Left lung (tissue), 10 donors: ENCODE measurements around the gene DKKL1. TPM values are rescaled to one million over a fixed set of nuclear protein-coding genes. Genes with fewer than 3 reads are reported as not detected.
A peak's percentile ranks its signal among the peaks of the same experiment; 100 is the strongest.

ENCODE experiments used
- ATAC-seq: fragments of 200-7000 bp; cut with Tn5 transposase; one replicate; pipeline ENCODE4 v1.9.1; 2020; ENCODE audit warnings: moderate library complexity
- DNase-seq, 4 donors: peaks; one replicate each; pipeline ENCODE4 v3.0.0-alpha.2; 2013 to 2020
- H3K27ac ChIP-seq, 2 donors: fragments of 200-600 bp; sonication (generic) in 1 of 2; one replicate each; pipeline versions ENCODE4 v1.5.0 to v1.8.0; 2020 to 2021
- H3K27me3 ChIP-seq, 2 donors: fragments of 200-600 bp; sonication (generic) in 1 of 2; one replicate each; pipeline versions ENCODE4 v1.5.0 to v1.8.0; 2020 to 2021
- H3K36me3 ChIP-seq, 2 donors: fragments of 200-600 bp; sonication (generic) in 1 of 2; one replicate each; pipeline versions ENCODE4 v1.5.0 to v1.8.0; 2020 to 2021
- H3K4me1 ChIP-seq, 2 donors: fragments of 200-600 bp; one replicate each; pipeline ENCODE4 v1.8.0; 2021
- H3K4me3 ChIP-seq, 2 donors: fragments of 200-600 bp; sonication (generic) in 1 of 2; one replicate each; pipeline versions ENCODE4 v1.5.0 to v1.8.0; 2020 to 2021; ENCODE audit warnings: mild to moderate bottlenecking in 1 of 2
- H3K9me3 ChIP-seq, 2 donors: fragments of 200-600 bp; sonication (generic) in 1 of 2; one replicate each; pipeline versions ENCODE4 v1.5.0 to v1.8.0; 2020 to 2021
- CTCF ChIP-seq, 2 donors: fragments of 200-600 bp; sonication (generic) in 1 of 2; IDR thresholded peaks; one replicate each; pipeline versions ENCODE4 v1.5.0 to v1.8.0; 2021; ENCODE audit warnings: antibody characterized with exemption in 2 of 2
- intact Hi-C, 2 donors: fragments of 100-400 bp; cut with DNase I; formaldehyde crosslinking; loops; one replicate each; pipeline versions ENCODE4 v1.11.2 to v1.14.2; 2022
- polyA plus RNA-seq, 6 donors: library from polyadenylated mRNA; unstranded; fragments of 120-200 nt; gene quantifications; one replicate each; pipeline ENCODE4 v1.2.1, GENCODE V29; 2013; ENCODE audit not compliant: insufficient read length in 6 of 6
- total RNA-seq, 2 donors: library from RNA; stranded (reverse); fragmentation: NEBNext Ultra II Directional; extraction: Animal tissue kit (Norgen Biotek cat#: 25700); gene quantifications; one replicate each; pipeline ENCODE4 v1.2.1, GENCODE V29; 2021
- donor health status: DM: no; HTN: yes; CAD: no.
- donor health status: DM: no; HTN: no; CAD: no.

Gene DKKL1
- total and polyA plus RNA-seq, 8 donors, result 1.0 to 5.5 (median 4.2) TPM; not detected in 1

- H3K4me3 ChIP-seq, result peak overlapping the region; percentile 21 to 35
- peak overlapping the region; percentile 53 to 79 for H3K27ac ChIP-seq
- peaks cover 0 to 51% of the 10 kb centered on the region in 2 donors for H3K36me3 ChIP-seq
- intact Hi-C loops, result no loop called here
- DNase-seq (peak; percentile 20 to 91 (median 83)), ATAC-seq (peak; percentile 85)
- no peaks in the 10 kb centered on the region for H3K27me3 ChIP-seq
- H3K9me3 ChIP-seq, result no peaks in the 10 kb centered on the region
- no peak for TF ChIP-seq CTCF (IDR thresholded peaks at IDR 0.05)
- H3K4me1 ChIP-seq, result peaks cover 6 to 63% of the 10 kb centered on the region in 2 donors
These were observed 24.9 kb upstream of the DKKL1 start for GRCh38 chr19:49338691-49339300.

DNA sequence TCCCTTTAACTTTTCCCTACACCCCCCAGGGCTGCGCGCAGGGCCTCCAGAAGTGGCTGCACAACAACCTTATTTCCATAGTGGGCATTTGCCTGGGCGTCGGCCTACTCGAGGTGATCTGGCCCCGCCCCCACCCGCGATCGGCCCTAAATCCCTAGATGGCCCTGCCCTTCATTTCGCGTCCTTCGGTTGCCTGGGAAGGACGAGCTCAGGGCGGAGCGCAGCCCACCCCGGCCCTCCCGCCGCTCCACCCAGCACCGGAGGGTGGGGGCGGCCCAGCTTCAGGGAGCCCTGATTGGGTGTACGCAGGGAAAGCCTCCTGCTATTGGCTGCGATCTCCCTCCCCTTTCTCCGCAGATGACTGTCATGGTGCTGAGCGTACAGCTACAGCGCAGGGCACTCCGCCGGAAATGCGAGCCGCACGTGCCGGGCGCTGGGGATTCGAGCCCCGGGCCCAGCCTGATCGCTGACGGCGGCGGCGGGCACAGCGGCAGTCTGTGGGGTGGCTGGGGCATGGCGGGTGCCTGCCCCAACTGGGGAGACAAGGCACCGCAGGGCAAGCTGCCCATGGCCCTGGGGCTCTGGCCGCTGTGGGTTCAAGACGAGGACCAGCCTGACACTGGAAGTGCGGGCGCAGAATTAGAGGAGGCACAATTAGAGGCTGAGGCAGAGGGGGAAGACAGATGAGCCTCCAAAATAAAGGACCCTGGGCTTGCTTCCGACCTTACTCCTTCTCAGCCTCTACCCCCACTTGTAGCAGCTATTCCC lies 24.2 kb upstream of the DKKL1 start:
- peak overlapping the region; percentile 21 to 35 for H3K4me3 ChIP-seq
- H3K9me3 ChIP-seq, result no peaks in the 10 kb centered on the region
- no peak for TF ChIP-seq CTCF (IDR thresholded peaks at IDR 0.05)
- peaks cover 6 to 56% of the 10 kb centered on the region in 2 donors for H3K4me1 ChIP-seq
- no peaks in the 10 kb centered on the region for H3K27me3 ChIP-seq
- peak; percentile 92 for ATAC-seq
- peaks cover 0 to 57% of the 10 kb centered on the region in 2 donors for H3K36me3 ChIP-seq
- peak; percentile 77 to 94 (median 88) for DNase-seq
- H3K27ac ChIP-seq, result peak overlapping the region; percentile 67 to 79
- intact Hi-C loops, result no loop called here

- H3K27me3 ChIP-seq, result no peaks in the 10 kb centered on the region
- no peak for TF ChIP-seq CTCF (IDR thresholded peaks at IDR 0.05)
- H3K27ac ChIP-seq, result peak overlapping the region; percentile 67 to 79
- ATAC-seq, result peak; percentile 53
- H3K9me3 ChIP-seq, result no peaks in the 10 kb centered on the region
- H3K4me1 ChIP-seq, result peaks cover 6 to 49% of the 10 kb centered on the region in 2 donors
- intact Hi-C loops, result no loop called here
- DNase-seq, result peak; percentile 28 to 83 (median 70)
- H3K4me3 ChIP-seq, result peak overlapping the region; percentile 21 to 35
- H3K36me3 ChIP-seq, result peaks cover 0 to 65% of the 10 kb centered on the region in 2 donors
These were observed 23.4 kb upstream of the DKKL1 start for GRCh38 chr19:49340069-49340864.

DNA sequence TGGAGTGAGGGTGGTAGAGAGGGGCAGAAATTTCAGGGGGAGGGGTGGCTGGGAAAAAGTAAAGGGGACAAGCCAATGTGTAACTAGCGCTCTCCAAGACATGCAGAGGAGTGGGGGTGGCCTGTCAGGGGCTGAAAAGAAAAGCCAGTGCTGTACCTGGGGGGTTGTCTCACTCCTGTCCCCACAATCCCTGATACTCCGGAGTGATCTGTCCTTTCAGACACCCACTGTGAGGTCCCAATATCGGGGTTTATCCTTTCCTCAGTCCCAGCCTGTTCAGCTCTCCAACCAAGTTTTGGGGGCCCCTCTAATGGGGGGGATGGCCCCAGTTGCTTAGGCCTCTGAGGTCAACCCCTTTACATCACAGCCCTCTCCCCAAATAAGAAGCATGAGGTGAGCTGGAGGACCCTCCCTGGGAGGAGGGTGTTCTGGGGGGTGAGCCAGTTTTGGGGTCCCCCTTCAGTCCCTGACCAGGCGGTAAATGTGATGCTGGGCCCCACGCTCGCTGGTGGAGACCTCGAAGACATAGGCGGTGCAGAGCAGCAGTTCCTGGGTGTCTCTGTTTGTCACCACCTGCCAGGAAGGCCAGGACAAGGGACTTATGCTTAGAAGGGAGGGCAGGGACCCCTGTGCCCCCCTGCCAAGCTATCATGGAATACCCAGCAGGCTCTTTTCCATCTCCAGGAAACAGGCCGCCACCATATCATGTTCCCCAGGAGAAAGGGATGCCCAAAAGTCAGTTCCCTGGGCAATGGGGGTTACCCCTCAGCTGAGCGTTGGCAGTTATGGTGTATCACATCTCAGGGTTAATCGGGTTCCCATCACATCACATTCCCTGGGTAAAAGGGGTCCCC lies 22.6 kb upstream of the DKKL1 start:
- H3K27me3 ChIP-seq, result no peaks in the 10 kb centered on the region
- no peak for ATAC-seq
- peak overlapping the region in 1 of 2 donors; percentile 13 for H3K27ac ChIP-seq
- H3K4me3 ChIP-seq, result no peak overlapping the region
- H3K4me1 ChIP-seq, result peaks cover 6 to 44% of the 10 kb centered on the region in 2 donors
- intact Hi-C loops, result no loop called here
- H3K36me3 ChIP-seq, result peaks cover 0 to 74% of the 10 kb centered on the region in 2 donors
- H3K9me3 ChIP-seq, result no peaks in the 10 kb centered on the region
- TF ChIP-seq CTCF (IDR thresholded peaks at IDR 0.05), result no peak
- peak in 2 of 4 donors; percentile 26 to 41 for DNase-seq
